IPS-NIHi11 (cell line): Measurements from ENCODE around the gene ITIH4.
"Not testable (repeated sequence)": the region's sequence is repeated elsewhere in the genome, so short reads cannot be mapped to it uniquely, and the experiment has no call there.

Experiments
- DNase-seq: peaks from one replicate; pipeline ENCODE4 v3.0.0; 2012; ENCODE audit warnings: mixed read lengths, low spot score

ITIH4 gene

GRCh38 chr3:52783211-52783555 lies 47.3 kb downstream of the ITIH4 start:
- DNase-seq, result no peak

DNA sequence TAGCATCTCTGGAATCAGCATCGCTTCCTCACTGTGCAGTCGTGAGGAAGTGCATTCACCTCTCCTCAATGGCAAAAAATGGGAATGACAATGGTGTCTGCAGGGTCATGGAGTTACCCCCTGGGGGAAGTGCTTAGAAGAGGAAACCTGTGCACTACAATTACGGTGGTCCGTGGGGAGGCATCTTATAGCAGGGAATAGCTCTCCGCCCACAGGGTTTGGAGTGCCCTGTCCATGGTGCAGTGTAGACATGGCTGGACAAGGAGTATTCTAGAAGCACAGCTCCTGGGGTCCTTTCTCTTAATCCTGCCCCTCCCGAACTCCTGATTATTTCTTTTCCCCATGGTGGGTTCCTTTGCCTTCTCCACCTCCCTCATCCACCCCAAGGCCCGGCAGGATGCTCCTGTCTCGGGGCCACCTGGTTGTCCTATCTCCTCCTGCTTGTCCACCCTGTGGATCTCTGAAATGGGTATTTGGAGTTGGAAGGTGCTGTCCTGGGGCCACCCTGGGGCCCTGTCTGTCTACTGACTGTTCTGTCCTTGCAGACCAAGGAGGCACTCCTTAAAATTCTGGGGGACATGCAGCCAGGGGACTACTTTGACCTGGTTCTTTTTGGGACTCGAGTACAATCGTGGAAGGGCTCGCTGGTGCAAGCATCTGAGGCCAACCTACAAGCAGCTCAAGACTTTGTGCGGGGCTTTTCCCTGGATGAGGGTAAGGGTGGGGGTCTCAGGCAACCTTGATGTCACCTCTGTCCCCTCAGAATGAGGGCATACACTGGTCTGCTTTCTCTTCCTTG lies 47.9 kb downstream of the ITIH4 start:
- DNase-seq, result no peak

GRCh38 chr3:52781741-52782140 lies 48.7 kb downstream of the ITIH4 start:
- DNase-seq, result no peak

DNA sequence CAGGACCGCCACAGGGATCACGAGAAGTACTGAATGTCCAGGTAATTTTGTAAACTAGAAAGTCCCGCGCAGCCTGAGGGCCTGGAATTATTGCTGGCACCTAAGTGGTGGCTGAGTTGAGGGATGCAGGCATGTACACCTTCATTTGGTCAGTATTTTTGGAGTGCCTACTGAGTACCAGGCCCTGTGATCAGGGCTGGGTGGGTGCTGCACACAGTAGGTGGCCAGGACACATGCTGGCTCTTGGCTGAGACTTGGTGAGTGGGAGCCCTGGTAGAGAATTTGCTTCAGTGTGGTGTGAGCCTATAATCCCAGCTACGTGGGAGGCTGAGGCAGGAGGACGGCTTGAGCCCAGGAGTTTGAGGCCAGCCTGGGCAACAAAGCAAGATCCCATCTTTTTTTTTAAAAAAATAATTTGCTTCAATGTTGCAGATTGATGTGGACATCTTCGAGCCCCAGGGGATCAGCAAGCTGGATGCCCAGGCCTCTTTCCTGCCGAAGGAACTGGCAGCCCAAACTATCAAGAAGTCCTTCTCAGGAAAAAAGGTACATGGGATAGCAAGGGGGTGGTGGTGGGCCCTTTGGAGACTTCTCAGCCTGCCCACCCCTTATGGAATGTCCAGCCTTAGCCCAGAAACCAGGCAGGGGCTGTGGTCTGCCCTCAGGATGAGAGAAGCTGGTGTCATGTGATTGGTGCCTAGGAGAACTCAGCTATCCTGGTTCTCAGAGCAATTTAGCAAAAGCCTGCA lies 50.5 kb downstream of the ITIH4 start:
- no peak for DNase-seq

DNA sequence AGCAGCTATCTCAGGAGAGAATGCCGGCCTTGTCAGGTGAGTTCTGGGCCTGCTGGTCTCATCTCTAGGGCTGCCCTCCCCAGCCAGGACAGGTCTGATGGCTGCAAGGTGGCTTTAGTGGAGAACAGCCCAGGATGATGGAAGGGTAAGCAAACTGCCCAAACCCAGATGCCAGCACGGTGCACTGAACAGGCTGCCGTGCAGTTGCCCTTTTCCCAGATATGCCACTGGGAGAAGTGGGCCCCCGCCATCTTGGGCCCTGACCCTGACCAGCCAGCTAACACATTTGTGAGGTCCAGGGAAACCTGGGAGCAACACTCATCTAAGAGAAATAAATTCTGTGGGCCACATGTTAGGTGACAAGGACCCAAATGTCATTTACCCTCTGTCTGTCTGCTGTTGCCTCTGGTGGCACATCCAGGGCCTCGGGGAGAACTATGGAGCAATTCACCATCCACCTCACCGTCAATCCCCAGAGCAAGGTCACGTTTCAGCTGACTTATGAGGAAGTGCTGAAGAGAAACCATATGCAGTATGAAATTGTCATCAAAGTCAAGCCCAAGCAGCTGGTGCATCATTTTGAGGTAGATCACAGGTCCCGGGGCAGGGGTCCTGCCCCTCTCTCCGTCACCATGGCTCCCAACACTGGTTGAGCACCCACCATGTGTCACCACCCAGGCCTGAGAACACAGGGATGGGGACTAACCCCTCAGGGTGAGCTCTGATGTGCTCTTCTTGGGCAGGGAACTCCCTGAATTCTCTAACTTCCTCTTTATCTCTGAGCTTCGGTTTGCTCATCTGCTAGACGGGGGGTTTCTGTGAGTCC lies 51.2 kb downstream of the ITIH4 start:
- DNase-seq, result no peak

- DNase-seq, result no peak
These were observed 52.3 kb downstream of the ITIH4 start for GRCh38 chr3:52777959-52778805.

DNA sequence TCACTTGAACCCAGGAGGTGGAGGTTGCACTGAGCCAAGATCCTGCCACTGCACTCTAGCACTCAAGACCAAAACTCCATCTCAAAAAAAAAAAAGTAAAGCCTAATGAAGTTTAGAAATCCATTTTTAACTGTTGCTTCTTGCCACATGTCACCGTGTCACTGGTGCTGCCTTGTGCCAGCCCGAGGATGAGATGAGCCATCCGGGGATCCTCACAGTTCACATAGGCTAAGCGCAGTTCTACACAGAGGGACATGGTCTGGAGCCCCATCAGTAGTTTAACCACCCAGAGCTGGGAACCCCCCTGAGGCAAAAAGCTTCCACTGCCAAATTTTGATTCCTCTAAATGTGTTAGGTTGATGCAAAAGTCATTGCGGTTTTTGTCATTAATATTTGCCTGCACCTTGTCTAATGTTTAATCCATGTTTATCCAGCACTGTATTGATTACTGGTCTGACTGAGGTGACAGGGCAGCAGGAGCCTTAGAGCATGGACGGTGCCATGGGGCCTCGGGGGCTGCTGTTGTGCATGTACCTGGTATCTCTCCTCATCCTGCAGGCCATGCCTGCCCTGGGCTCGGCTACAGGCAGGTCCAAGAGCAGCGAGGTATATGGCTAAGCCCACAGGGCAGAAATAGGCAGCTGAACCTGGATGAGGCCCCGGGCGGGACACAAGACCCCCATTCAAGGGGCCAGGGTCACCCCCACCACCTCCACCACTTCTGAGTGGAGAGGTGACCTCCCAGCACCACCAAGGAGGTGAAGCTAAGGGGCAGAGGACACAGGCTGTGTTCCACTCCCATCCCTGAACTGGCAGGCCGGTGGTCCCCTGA lies 53.1 kb downstream of the ITIH4 start, which contains the start of gene ITIH1:
TSS of gene ITIH1 (plus strand) at position 473 of the 832 bp plus-strand sequence. CDS start at position 490, 17 bp downstream.
- DNase-seq, result no peak

DNA sequence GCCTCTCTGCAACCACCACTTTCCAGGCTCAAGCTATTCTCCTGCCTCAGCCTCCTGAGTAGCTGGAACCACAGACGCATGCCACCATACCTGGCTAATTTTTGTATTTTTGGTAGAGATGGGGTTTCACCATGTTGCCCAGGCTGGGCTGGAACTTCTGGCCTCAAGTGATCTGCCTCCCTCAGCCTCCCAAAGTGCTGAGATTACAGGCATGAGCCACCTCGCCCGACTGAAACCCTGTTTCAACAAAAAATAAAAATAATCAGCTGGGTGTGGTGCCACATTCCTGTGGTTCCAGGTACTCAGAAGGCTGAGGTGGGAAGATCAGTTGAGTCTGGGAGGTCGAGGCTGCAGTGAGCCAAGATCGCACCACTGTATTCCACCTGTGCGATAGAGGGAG lies 54.0 kb downstream of the ITIH4 start:
- DNase-seq, result not testable (repeated sequence)

- DNase-seq, result no peak
These were observed 54.6 kb downstream of the ITIH4 start for GRCh38 chr3:52775877-52776276.

GRCh38 chr3:52774901-52775864 lies 55.3 kb downstream of the ITIH4 start:
- DNase-seq, result no peak

DNA sequence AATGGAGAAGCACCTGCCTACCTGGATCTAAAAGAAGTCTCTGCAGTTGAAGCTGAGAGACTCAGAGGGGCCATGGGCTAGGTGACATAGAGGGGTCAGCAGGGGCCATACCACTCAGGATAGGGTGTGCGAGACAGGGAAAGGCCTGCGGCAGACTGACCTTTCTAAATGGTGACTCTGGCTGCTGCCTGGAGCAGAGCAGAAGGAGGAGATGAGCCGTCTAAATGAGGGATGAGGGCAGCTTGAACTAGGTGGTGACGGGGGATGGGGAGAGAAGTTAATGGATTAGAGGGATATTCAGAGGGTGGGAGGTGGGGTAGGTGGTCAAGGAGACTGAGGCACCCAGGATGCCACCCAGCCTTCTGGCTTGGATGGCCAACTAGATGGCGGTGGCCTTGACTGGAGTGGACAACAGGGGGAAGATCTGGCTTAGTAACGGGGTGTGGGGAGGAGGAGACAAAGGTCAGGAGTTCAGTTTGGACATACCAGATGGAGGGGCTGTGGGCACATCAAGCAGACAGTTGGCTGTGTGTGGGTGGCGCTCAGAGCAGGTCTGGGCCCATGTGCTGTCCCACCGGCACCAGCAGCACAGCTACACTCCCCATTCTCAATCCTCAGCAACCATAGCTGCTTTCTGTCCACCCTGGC lies 56.3 kb downstream of the ITIH4 start:
- DNase-seq, result no peak

DNA sequence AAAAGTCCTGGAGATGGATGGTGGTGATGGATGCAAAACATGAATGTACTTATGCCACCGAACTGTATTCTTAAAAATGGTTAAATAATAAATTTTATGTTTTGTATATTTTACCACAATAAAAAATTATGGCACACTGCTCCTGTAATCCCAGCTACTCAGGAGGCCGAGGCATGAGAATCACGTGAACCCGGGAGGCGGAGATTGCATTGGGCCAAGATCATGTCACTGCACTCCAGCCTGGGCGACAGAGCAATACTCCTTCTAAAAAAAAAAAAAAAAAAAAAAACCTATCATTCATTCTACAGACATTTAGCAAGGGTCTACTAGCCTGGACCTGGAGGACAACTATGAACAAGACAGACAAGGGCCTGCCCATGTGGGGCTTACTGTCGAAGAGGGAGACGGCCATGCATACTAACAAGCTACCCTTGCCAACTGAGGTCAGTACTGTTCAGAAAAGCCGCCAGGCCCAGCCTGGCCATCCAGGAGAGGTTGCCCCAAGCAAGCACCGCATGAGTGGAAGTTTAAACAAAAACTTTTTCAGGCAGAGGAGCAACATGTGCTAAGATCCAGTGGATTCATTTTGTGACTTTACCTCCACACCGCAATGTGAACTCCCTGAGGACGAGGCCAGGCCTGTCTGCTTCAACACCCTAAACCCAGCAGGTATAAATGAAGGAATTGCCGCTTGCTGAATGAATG lies 57.0 kb downstream of the ITIH4 start:
- DNase-seq, result no peak

DNA sequence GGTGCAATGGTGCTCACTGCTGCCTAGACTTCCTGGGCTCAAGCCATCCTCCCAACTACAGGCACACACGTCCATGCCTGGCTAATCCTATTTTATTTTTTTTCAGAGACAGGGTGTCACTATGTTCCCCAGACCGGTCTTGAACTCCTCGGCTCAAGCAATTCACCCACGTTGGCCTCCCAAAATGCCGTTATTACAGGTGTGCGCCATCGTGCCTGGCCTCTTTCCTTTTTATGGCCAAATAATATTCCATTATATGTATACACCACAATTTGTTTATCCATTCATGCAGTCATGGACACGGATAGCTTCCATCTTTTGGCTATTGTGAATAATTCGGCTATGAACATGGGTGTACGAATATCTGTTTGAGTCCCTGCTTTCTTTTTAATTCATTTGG lies 58.8 kb downstream of the ITIH4 start:
- DNase-seq, result no peak

- DNase-seq, result no peak
These were observed 59.2 kb downstream of the ITIH4 start for GRCh38 chr3:52771334-52771681.

GRCh38 chr3:52770496-52771333 lies 59.8 kb downstream of the ITIH4 start, which contains the start of gene NEK4:
TSS of gene NEK4 (minus strand) at chr3:52770940. CDS start at chr3:52770746, 194 bp downstream.
- peak; percentile 98 for DNase-seq

DNA sequence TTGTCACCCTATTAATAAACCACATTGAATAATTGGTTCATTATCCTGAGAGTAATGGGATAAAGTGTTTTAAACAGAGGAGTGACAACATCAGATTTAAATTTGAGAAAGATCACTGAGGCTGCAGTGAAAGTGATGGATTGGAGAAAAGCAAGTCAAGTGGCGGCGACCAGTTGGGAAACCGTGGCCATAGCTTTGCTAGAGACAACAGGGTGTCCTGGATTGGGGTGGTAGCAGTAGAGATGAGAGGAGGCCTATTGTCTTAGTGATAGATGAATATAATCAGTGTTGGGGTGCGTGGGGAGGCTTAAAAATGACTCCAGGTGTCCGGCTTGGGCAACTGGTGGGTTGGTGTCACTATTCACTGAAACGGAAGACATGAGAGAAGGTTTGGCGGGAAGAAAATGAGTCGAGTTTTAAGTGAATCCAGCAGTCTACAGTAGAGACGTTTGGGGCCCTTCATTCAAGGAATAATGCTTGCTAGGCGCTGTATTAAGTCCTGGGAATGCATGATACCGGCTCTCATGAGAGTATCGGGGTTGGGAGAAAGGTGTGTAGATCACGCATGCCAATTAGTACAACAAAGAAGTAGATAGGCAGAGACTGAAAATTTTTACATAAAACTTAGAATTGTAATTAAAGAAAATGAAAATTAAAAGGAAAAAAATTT lies 60.6 kb downstream of the ITIH4 start:
- no peak for DNase-seq

GRCh38 chr3:52763466-52763865 lies 67.0 kb downstream of the ITIH4 start:
- DNase-seq, result no peak
